ENCODE results near the gene DYSF.

- TF ChIP-seq, protein P1, sequence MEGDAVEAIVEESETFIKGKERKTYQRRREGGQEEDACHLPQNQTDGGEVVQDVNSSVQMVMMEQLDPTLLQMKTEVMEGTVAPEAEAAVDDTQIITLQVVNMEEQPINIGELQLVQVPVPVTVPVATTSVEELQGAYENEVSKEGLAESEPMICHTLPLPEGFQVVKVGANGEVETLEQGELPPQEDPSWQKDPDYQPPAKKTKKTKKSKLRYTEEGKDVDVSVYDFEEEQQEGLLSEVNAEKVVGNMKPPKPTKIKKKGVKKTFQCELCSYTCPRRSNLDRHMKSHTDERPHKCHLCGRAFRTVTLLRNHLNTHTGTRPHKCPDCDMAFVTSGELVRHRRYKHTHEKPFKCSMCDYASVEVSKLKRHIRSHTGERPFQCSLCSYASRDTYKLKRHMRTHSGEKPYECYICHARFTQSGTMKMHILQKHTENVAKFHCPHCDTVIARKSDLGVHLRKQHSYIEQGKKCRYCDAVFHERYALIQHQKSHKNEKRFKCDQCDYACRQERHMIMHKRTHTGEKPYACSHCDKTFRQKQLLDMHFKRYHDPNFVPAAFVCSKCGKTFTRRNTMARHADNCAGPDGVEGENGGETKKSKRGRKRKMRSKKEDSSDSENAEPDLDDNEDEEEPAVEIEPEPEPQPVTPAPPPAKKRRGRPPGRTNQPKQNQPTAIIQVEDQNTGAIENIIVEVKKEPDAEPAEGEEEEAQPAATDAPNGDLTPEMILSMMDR (IDR thresholded peaks at IDR 0.05) = no peak
- TF ChIP-seq POLR2A (IDR thresholded peaks at IDR 0.05) (no peak), POLR2AphosphoS5 (IDR thresholded peaks at IDR 0.05) (no peak)
Measured at GRCh38 chr2:71538656-71539265, 85.4 kb downstream of the DYSF start.
